SJCRH30 (cell line): ENCODE measurements around the gene ICAM3. TPM values are rescaled to one million over a fixed set of nuclear protein-coding genes. Genes with fewer than 3 reads are reported as not detected.
A peak's percentile ranks its signal among the peaks of the same experiment; 100 is the strongest.
"Not testable (repeated sequence)": the region's sequence is repeated elsewhere in the genome, so short reads cannot be mapped to it uniquely, and the experiment has no call there.

Source experiments
- DNase-seq, 2 experiments: peaks; one replicate each; pipeline ENCODE4 v3.0.0-alpha.2; 2015 to 2020
- H3K27ac ChIP-seq: fragments of 250-450 bp; sonication (Bioruptor Pico); 2 replicates; pipeline ENCODE4 v1.5.1; 2020; ENCODE audit warnings: mild to moderate bottlenecking, moderate library complexity
- H3K27me3 ChIP-seq: fragments of 250-450 bp; sonication (Bioruptor Pico); 2 replicates; pipeline ENCODE4 v1.5.1; 2020; ENCODE audit warnings: mild to moderate bottlenecking, moderate library complexity
- H3K36me3 ChIP-seq: fragments of 250-450 bp; sonication (Bioruptor Pico); 2 replicates; pipeline ENCODE4 v1.5.1; 2020; ENCODE audit warnings: mild to moderate bottlenecking, moderate library complexity
- H3K4me1 ChIP-seq: fragments of 250-450 bp; sonication (Bioruptor Pico); 2 replicates; pipeline ENCODE4 v1.5.1; 2020; ENCODE audit warnings: mild to moderate bottlenecking, moderate library complexity
- H3K4me3 ChIP-seq: fragments of 250-450 bp; sonication (Bioruptor Pico); 2 replicates; pipeline ENCODE4 v1.5.1; 2020; ENCODE audit warnings: mild to moderate bottlenecking, moderate library complexity
- H3K9me3 ChIP-seq: fragments of 250-450 bp; sonication (Bioruptor Pico); replicated peaks from 2 replicates; pipeline ENCODE4 v1.5.1; 2020; ENCODE audit warnings: mild to moderate bottlenecking, moderate library complexity
- total RNA-seq: library from RNA; depleted of rRNA; stranded (reverse); fragments of >200 nt; shearing (Covaris generic); gene quantifications from 2 replicates; pipeline ENCODE4 v1.2.3, GENCODE V29; 2014; rRNA removed

The ICAM3 gene, protein sequence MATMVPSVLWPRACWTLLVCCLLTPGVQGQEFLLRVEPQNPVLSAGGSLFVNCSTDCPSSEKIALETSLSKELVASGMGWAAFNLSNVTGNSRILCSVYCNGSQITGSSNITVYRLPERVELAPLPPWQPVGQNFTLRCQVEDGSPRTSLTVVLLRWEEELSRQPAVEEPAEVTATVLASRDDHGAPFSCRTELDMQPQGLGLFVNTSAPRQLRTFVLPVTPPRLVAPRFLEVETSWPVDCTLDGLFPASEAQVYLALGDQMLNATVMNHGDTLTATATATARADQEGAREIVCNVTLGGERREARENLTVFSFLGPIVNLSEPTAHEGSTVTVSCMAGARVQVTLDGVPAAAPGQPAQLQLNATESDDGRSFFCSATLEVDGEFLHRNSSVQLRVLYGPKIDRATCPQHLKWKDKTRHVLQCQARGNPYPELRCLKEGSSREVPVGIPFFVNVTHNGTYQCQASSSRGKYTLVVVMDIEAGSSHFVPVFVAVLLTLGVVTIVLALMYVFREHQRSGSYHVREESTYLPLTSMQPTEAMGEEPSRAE
- 2.1 and 2.8 TPM in 2 replicates for total RNA-seq

DNA sequence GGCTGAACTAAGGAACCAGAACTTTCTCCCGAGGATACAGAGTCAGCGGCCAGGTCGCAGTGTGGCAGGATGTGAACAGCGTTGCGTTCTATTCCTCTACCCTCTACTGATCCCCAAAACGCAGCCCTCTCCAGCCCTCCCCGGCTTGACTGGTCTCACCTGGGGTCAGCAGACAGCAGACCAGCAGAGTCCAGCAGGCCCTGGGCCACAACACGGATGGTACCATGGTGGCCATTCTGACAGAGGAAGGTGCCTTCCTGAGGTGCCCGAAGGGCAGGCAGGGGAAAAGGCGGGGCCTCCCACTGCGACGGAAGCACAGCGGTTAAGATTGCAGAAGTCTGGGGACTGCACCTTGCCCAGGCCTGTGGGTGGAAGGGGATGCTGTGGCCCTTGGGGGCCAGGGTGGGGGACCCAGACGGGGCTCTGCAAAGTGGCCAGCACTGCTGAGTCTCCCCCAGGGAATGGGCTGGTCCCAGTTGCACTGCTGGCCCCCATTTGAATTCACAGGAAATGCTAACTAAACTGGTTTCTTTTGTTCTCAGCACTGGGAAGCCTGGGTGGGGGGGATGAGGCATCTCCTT is at the start of gene ICAM3:
Gene ICAM3 (minus strand): TSS at position 245 of the 581 bp plus-strand sequence. CDS start 10 bp downstream, at position 235.
- no peak for DNase-seq
- H3K36me3 ChIP-seq = no peaks in the 10 kb centered on the region

DNA sequence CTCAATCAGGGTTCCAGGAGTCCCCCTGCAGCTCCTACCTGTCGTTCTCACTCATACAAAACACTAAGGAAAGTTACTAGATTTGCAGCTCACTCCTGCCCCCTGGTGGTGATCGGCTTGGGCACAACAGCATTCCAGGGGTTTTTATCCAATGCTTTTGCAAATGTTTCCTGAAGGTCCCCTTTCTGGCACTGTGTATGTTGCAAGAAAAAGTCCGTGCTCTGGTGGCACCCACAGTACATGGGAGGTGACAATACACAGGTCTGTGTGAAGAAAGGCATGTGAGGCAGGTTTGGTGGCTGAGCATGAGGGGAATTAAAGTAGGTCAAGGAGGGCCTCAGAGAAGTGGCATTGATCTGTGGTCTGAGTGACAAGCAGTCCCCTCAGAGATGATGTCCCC is 49.5 kb upstream of the ICAM3 start:
- Histone ChIP-seq H3K36me3 (peaks cover 7% of the 10 kb centered on the region; the same call in 1 of the 2 replicates), H3K4me3 (no peak overlapping the region), H3K27ac (no peak overlapping the region), H3K27me3 (no peaks in the 10 kb centered on the region), H3K4me1 (no peaks in the 10 kb centered on the region), H3K9me3 (no peaks in the 10 kb centered on the region)
- peak; percentile 73 to 90 for DNase-seq

More for the DNA sequence above, at the start of gene ICAM3:
- H3K27ac ChIP-seq = no peak within 1 kb of the TSS
- no peak within 1 kb of the TSS for H3K4me3 ChIP-seq
- H3K27me3 ChIP-seq = no peaks in the 10 kb centered on the region
- H3K9me3 ChIP-seq = no peaks in the 10 kb centered on the region
- H3K4me1 ChIP-seq = no peaks in the 10 kb centered on the region

DNA sequence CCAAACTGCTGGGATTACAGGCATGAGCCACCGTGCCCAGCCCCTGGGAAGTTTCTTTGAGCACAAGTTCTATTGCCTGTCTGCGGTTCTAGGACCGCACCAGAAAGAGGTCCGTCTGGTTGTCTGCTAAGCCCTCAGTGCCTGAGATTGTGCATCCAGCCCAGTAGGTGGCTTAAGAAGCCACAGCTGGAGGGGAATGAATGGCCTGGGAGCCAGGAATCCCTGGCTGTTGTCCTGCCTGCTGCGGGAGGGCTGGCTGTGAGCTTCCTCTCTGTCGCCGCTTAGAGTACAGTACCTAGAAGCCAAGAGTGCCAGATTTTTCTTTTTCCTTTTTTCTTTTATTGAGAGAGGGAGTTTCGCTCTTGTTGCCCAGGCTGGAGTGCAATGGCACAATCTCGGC is 45.2 kb upstream of the ICAM3 start:
- Histone ChIP-seq H3K27me3 (no peaks in the 10 kb centered on the region), H3K27ac (no peak overlapping the region), H3K36me3 (no peaks in the 10 kb centered on the region), H3K4me3 (no peak overlapping the region), H3K9me3 (no peaks in the 10 kb centered on the region), H3K4me1 (no peaks in the 10 kb centered on the region)
- no peak for DNase-seq

DNA sequence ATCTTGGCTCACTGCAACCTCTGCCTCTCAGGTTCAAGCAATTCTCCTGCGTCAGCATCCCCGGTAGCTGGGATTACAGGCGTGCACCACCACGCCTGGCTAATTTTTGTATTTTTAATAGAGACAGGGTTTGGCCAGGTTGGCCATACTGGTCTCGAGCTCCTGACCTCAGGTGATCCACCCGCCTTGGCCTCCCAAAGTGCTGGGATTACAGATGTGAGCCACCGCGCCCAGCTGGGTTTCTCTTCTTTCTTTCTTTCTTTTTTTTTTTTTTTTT is 43.7 kb upstream of the ICAM3 start:
- not testable (repeated sequence) for H3K4me3 ChIP-seq, H3K9me3 ChIP-seq, H3K27me3 ChIP-seq, H3K4me1 ChIP-seq, H3K36me3 ChIP-seq, DNase-seq, H3K27ac ChIP-seq

DNA sequence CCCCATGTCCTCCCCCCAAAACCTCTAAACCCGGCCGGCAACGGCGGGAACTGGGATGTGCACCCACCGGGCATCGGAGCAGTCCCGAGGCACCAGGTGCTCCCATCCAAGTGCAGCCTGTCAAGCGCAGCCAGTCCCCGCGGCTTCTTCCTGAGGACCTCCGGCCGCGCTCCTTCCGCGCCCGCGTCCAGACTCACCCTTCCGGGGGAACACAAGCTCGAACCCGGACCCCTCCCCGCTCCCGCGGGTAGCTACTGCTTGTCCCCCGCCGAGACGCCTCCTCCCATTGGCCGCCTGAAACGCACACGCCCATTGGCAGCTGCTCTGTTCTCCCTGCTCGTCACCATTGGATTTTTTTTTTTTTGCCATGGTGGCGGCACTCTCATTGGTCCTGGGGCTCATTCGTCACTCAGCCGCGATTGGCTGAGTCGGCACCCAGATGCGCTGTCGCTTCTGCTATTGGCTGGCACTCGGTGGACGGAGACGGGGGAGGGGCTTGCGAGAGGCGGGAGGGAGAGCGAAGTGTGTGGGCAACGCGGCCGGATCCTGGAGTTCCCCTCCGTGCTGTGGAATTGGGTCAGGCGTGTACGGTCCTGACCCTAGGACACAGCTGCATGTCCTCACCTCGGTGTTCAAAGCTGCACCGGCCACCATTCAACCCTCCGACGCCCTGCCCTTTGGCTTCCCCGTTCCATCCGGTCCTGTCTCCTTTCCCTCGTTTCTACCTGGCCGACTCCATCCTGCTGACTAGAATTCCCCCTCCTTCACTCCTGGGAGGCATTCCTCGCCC is 41.1 kb upstream of the ICAM3 start, which contains the start of gene TYK2:
Gene TYK2 (minus strand): TSS at position 260 of the 790 bp plus-strand sequence. CDS start 2,166 bp downstream, outside the sequence.
- H3K4me3 ChIP-seq = peak within 1 kb of the TSS; percentile 73
- peak; percentile 97 to 99 for DNase-seq
- no peaks in the 10 kb centered on the region for H3K4me1 ChIP-seq
- H3K36me3 ChIP-seq = peaks cover 4% of the 10 kb centered on the region; the same call in 1 of the 2 replicates
- no peak within 1 kb of the TSS; the same call in 1 of the 2 replicates for H3K27ac ChIP-seq
- no peaks in the 10 kb centered on the region for H3K9me3 ChIP-seq
- no peaks in the 10 kb centered on the region for H3K27me3 ChIP-seq

DNA sequence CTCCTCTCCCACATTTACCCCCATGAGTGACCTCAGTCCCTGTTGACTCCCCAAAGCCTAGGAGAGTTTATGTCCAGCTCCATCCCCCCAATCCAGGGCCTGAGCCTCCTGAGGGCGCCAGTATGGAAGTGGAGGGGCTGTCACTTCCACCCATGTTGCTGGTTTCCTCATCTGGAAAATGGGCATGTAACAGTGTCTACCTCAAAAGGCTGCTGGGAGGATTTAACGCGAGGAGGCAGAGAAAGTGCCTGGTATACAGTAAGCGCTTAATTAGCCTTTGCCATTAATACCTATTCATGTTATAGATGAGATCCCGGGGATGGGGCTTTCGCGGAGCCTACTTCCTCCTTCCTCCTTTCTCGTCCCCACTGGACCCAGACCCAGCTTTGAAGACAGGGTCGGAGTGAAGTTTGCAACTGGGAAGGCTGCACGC is 40.5 kb upstream of the ICAM3 start:
- DNase-seq = peak in 1 of 2 experiments; percentile 17
- Histone ChIP-seq H3K27me3 (no peaks in the 10 kb centered on the region), H3K4me3 (peak overlapping the region; percentile 73), H3K36me3 (peaks cover 4% of the 10 kb centered on the region; the same call in 1 of the 2 replicates), H3K27ac (no peak overlapping the region; the same call in 1 of the 2 replicates), H3K4me1 (no peaks in the 10 kb centered on the region), H3K9me3 (no peaks in the 10 kb centered on the region)

DNA sequence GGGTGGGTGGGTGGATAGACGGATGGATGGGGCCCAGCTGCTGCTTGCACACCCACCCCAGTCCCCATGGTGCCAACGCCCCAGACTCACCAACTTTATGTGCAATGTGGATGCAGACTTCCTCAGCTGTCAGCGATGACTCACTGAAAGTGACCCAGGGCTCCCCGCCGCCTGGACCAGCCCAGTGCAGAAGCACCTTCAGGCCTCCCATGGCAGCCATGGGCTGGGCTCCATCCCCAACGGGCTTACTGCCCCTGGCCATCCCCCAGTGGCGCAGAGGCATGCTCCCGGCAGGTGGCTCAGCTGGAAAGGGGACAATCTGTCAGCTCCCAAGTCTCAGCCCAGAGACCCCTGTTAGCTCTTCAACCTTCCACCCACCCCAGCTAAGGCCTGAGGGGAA is 38.7 kb upstream of the ICAM3 start:
- no peaks in the 10 kb centered on the region for H3K27me3 ChIP-seq
- no peaks in the 10 kb centered on the region for H3K4me1 ChIP-seq
- no peak overlapping the region for H3K27ac ChIP-seq
- DNase-seq = no peak
- peaks cover 7% of the 10 kb centered on the region; the same call in 1 of the 2 replicates for H3K36me3 ChIP-seq
- no peak overlapping the region for H3K4me3 ChIP-seq
- H3K9me3 ChIP-seq = no peaks in the 10 kb centered on the region

DNA sequence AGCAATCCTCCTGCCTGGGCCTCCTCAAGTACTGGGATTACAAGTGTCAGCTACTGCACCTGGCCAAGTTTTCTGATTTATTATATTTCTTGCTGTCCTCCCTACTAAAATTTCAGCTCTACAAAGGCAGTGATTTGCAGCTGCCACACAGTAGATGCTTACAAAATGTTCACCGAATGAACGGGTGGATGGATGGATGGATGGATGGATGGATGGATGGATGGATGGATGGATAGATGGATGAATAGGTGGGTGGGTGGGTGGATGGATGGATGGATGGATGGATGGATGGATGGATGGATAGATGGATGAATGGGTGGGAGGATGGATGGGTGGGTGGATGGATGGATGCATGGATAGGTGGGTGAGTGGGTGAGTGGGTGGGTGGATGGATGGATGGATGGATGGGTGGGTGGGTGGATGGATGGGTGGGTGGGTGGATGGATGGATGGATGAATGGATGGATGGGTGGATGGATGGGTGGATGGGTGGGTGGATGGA is 37.8 kb upstream of the ICAM3 start:
- not testable (repeated sequence) for H3K27ac ChIP-seq, DNase-seq, H3K9me3 ChIP-seq, H3K4me3 ChIP-seq, H3K4me1 ChIP-seq, H3K27me3 ChIP-seq, H3K36me3 ChIP-seq

DNA sequence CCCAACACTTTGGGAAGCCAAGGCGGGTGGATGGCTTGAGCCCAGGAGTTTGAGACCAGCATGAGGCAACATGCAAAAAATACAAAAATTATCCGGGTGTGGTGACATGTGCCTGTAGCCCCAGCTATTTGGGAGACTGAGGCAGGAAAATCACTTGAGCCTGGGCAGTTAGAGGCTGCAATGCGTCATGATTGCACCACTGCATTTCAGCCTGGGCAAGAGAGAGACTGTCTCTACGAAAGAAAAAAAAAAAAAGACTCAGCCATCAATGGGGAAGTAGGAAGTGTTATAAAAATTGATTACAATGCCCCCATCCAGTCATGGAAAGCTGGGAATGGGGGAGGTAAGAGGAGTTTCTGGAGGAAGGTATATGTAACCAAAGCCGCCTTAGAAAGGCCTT is 35.5 kb upstream of the ICAM3 start:
- Histone ChIP-seq H3K9me3 (no peaks in the 10 kb centered on the region), H3K4me1 (no peaks in the 10 kb centered on the region), H3K4me3 (no peak overlapping the region), H3K27ac (no peak overlapping the region), H3K27me3 (no peaks in the 10 kb centered on the region), H3K36me3 (peaks cover 7% of the 10 kb centered on the region; the same call in 1 of the 2 replicates)
- DNase-seq = no peak

DNA sequence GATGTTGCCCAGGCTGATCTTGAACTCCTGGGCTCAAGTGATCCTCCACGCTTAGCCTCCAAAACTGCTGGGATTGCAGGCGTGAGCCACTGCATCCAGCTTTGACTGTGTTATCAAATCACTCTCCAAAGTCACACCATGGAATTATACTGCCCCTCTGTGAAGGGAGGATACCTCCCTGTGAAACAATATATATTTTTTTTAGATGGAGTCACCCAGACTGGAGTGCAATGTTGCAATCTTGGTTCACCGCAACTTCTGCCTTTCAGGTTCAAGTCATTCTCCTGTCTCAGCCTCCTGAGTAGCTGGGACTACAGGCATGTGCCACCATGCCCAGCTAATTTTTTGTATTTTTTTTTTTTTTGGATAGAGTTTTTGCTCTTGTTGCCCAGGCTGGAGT is 33.3 kb upstream of the ICAM3 start:
- no peak overlapping the region for H3K27ac ChIP-seq
- no peak overlapping the region for H3K4me3 ChIP-seq
- H3K27me3 ChIP-seq = no peaks in the 10 kb centered on the region
- DNase-seq = no peak
- H3K36me3 ChIP-seq = peaks cover 19% of the 10 kb centered on the region; the same call in 1 of the 2 replicates
- H3K4me1 ChIP-seq = no peaks in the 10 kb centered on the region
- H3K9me3 ChIP-seq = no peaks in the 10 kb centered on the region

DNA sequence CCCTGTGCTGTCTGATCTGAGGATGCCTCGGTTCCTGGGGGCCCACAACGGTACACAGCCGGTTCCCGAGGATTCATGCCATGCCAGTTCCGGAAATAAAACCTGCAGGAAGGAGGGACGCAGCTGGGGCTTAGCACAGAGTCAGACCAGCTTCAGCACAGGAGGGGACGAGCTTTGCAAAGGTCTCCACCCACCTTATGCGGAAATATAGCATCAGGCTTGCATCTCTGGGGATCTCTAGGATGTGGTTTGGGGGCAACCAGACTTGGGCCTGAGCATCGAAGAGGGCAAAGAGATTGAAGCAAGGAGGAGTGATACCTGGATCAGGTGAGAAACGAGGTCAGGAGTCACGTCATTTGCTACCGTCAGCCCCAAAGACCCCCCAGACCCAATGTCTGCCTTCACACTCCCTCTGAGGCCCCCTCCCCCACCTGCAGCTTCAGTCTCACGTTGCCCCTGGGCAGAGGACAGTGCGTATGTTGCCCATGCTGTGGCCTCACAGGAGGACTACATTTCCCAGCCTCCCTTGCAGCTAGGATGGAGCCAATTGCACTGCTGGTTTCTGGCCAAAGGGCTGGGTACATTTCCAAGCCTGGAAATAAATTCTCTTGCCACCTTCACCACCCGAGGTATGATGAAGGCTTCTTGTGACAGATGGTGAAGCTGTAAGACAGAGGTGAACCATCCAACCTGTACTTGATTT is 28.8 kb upstream of the ICAM3 start:
- Histone ChIP-seq H3K27ac (no peak overlapping the region), H3K4me3 (no peak overlapping the region), H3K9me3 (no peaks in the 10 kb centered on the region), H3K4me1 (no peaks in the 10 kb centered on the region), H3K36me3 (peaks cover 23% of the 10 kb centered on the region), H3K27me3 (no peaks in the 10 kb centered on the region)
- peak in 1 of 2 experiments; percentile 21 for DNase-seq

DNA sequence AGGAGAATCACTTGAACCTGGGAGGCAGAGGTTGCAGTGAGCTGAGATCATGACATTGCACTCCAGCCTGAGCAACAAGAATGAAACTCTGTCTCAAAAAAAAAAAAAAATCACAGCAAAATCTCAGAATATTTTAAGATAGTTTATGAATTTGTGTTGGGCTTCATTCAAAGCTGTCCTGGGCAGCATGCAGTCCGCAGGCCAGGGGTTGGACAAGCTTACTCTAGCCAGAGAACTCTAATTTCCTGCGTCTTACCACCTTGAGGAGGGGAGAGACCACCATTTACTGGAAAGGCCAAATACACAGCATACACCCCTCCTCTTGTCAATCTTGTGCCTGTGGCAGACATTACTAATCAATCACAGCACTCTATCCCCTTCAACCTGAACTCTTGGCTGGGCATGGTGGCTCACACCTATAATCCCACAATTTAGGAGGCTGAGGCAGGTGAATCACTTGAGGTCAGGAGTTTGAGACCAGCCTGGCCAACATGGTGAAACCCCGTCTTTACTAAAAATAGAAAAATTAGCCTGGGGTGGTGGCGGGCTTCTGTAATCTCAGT is 27.6 kb upstream of the ICAM3 start:
- H3K27ac ChIP-seq, H3K4me3 ChIP-seq, H3K27me3 ChIP-seq, DNase-seq, H3K9me3 ChIP-seq, H3K4me1 ChIP-seq: not testable (repeated sequence)
- peaks cover 23% of the 10 kb centered on the region for H3K36me3 ChIP-seq

DNA sequence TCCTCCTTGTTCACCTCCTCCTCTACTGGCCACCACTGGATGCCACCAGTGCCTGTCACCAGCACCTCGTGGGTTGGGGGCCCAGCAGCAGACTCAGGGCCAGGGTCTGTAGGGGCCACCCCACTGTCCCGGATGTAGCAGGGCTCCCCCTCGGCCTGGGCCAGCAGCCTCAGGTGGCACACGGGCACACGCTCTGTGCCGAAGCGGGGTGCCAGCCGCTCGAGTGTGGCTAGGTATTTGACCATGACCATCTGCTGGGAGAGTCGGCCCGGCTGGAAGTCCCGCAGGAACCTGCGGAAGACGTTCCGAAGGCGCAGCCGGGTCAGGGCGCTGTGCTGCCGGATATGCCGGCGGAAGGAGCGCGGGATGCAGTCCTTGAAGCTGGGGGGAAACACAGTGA is 26.1 kb upstream of the ICAM3 start:
- Histone ChIP-seq H3K27ac (no peak overlapping the region), H3K36me3 (peaks cover 28% of the 10 kb centered on the region), H3K27me3 (no peaks in the 10 kb centered on the region), H3K4me3 (no peak overlapping the region), H3K9me3 (no peaks in the 10 kb centered on the region), H3K4me1 (no peaks in the 10 kb centered on the region)
- no peak for DNase-seq

DNA sequence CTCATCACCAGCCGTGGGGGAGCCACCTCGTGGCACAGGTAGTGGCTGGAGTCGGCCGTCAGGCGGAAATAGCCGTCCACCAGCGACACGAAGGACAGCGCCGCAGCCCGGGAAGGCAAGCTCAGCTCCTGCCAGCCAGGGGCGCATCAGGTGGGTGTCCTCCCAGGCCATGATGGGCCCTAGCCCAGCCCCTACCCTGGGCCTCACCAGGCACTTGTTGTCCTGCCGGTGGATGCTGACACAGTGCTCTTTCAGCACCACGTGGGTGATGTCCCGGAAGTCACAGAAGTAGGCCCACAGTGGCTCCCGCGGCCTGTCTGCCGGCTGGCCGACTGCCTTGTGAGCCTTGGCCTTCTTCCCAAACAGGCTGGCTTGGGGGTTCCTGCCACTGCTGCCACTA is 25.2 kb upstream of the ICAM3 start:
- no peaks in the 10 kb centered on the region for H3K9me3 ChIP-seq
- H3K27ac ChIP-seq = no peak overlapping the region
- DNase-seq = no peak
- H3K4me1 ChIP-seq = no peaks in the 10 kb centered on the region
- H3K4me3 ChIP-seq = no peak overlapping the region
- H3K27me3 ChIP-seq = no peaks in the 10 kb centered on the region
- H3K36me3 ChIP-seq = peaks cover 28% of the 10 kb centered on the region
